CD4-positive, alpha-beta memory T cell (primary cell): ENCODE data around the gene ATP6V1C2. TPM values are rescaled to one million over a fixed set of nuclear protein-coding genes. Genes with fewer than 3 reads are reported as not detected.

Experiments
- CTCF ChIA-PET: fragments of 350-600 bp; sonication (Branson Sonifier 250); formaldehyde crosslinking; loops from one replicate; lab custom pipeline; 2021; ENCODE audit warnings: inconsistent platforms; ENCODE audit not compliant: partially characterized antibody; lab: Charles Lee
- POLR2A ChIA-PET: fragments of 350-600 bp; sonication (Branson Sonifier 250); formaldehyde crosslinking; loops from one replicate; lab custom pipeline; 2021; ENCODE audit not compliant: partially characterized antibody; lab: Charles Lee
- DNase-seq, 5 donors: peaks; one replicate each; pipeline versions ENCODE4 v3.0.0 to v3.0.0-alpha.2; 2020 to 2022; ENCODE audit warnings: mixed read lengths in 1 of 5
- H3K27ac ChIP-seq: one replicate; pipeline ENCODE4 v1.7.0; 2013; ENCODE audit warnings: low read depth, low read length
- H3K27me3 ChIP-seq: 2 replicates; pipeline ENCODE4 v1.7.0; 2013; ENCODE audit warnings: mild to moderate bottlenecking, low read length, moderate library complexity; ENCODE audit not compliant: insufficient read depth
- H3K36me3 ChIP-seq: 2 replicates; pipeline ENCODE4 v1.7.0; 2013; ENCODE audit warnings: mild to moderate bottlenecking, low read length, moderate library complexity; ENCODE audit not compliant: insufficient read depth
- H3K4me1 ChIP-seq: 2 replicates; pipeline ENCODE4 v1.7.0; 2013; ENCODE audit warnings: mild to moderate bottlenecking, low read length, moderate library complexity; ENCODE audit not compliant: insufficient read depth
- H3K4me3 ChIP-seq, 2 donors: one replicate each; pipeline ENCODE4 v1.7.0; 2013; ENCODE audit warnings: low read length in 2 of 2, mild to moderate bottlenecking in 1 of 2
- H3K9me3 ChIP-seq, 2 donors: one replicate each; pipeline ENCODE4 v1.7.0; 2013; ENCODE audit warnings: low read length in 2 of 2, control low read depth in 1 of 2; ENCODE audit not compliant: control insufficient read depth in 1 of 2
- H3K27ac Mint-ChIP-seq, 7 donors: one replicate each; pipeline ENCODE4 v1.8.0; 2020 to 2021; ENCODE audit warnings: mixed read lengths in 7 of 7, mild to moderate bottlenecking in 6 of 7, inconsistent platforms in 3 of 7, moderate library complexity in 3 of 7
- H3K27me3 Mint-ChIP-seq, 2 donors: one replicate each; pipeline ENCODE4 v1.8.0; 2020 to 2021; ENCODE audit warnings: mixed read lengths in 2 of 2
- H3K36me3 Mint-ChIP-seq, 2 donors: one replicate each; pipeline ENCODE4 v1.8.0; 2020 to 2021; ENCODE audit warnings: mixed read lengths in 2 of 2, inconsistent platforms in 1 of 2, mild to moderate bottlenecking in 1 of 2
- H3K4me1 Mint-ChIP-seq, 4 donors: one replicate each; pipeline ENCODE4 v1.8.0; 2020 to 2021; ENCODE audit warnings: mixed read lengths in 4 of 4, mild to moderate bottlenecking in 1 of 4
- H3K4me3 Mint-ChIP-seq, 8 donors: one replicate each; pipeline ENCODE4 v1.8.0; 2020 to 2021; ENCODE audit warnings: mixed read lengths in 8 of 8, mild to moderate bottlenecking in 7 of 8, moderate library complexity in 6 of 8, inconsistent platforms in 3 of 8
- H3K9me3 Mint-ChIP-seq, 8 donors: one replicate each; pipeline ENCODE4 v1.8.0; 2020 to 2021; ENCODE audit warnings: mixed read lengths in 8 of 8, mild to moderate bottlenecking in 5 of 8, inconsistent platforms in 3 of 8, moderate library complexity in 1 of 8
- intact Hi-C: fragments of 100-400 bp; cut with micrococcal nuclease; formaldehyde crosslinking; loops from one replicate; pipeline ENCODE4 v1.15.1; 2023
- polyA plus RNA-seq, 2 donors: library from polyadenylated mRNA; unstranded; fragments of 300-500 nt; fragmentation: Illumina TruSeq; gene quantifications; one replicate each; pipeline ENCODE4 v1.2.3, GENCODE V29; 2021
- total RNA-seq, 2 experiments: library from RNA; stranded (reverse); gene quantifications; one replicate each; pipeline ENCODE4 v1.2.3, GENCODE V29; 2021

The ATP6V1C2 gene
- total and polyA plus RNA-seq, 4 experiments from 2014 or later: 0.17 to 0.20 TPM; not detected in 2

- Mint-ChIP-seq H3K4me1 (peaks cover 0 to 8% (median 3%) of the 10 kb centered on the region in 4 donors), H3K27me3 (no peaks in the 10 kb centered on the region), H3K27ac (no peak overlapping the region), H3K36me3 (peaks cover 67 to 81% of the 10 kb centered on the region in 2 donors), H3K4me3 (no peak overlapping the region), H3K9me3 (no peaks in the 10 kb centered on the region)
- DNase-seq: no peak
- Histone ChIP-seq H3K36me3 (peaks cover 66% of the 10 kb centered on the region), H3K27ac (no peak overlapping the region), H3K4me1 (peaks cover 7% of the 10 kb centered on the region), H3K27me3 (no peaks in the 10 kb centered on the region), H3K4me3 (no peak overlapping the region), H3K9me3 (no peaks in the 10 kb centered on the region)
- intact Hi-C loops: no loop called here
- ChIA-PET POLR2A (no interaction called here), CTCF (interaction anchor here (1.5 kb wide), 1 partner anchor 15 kb away, joined by 3 read pairs; no protein-coding TSS in a partner anchor)
Measured at GRCh38 chr2:10785260-10785659, 63.8 kb downstream of the ATP6V1C2 start.

DNA sequence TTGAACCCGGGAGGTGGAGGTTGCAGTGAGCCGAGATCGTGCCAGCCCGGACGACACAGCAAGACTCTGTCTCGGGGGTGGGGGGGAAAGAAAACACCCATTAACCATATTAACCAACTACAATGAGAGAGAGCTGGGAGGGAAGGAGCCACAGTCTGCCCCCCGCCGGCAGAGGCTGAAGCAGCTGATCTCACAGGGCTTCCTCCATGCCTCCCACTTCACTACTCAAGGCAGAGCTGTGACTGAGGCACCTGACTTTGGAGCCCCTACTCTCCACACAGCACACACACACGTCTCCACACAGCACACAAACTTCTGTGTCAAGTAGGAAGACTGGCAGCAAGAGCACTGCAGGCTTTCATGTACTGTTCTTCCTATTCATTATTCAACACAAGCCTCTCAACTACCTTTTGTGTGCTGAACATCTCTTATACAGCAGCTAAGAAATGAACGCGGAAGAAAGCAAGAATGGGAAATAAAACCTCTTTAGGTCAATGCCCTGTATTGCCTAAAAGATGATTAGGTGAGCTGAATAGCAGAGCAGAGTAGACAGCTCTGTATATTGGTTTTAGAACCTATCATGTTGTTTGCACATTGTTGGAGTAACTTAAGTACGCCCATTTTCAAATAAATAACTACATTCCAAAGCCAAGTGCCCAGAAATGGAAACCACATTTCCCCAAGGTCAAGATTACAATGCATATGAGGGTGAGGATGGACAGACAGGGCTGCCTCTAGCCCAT lies 65.0 kb downstream of the ATP6V1C2 start:
- Histone ChIP-seq H3K4me3 (no peak overlapping the region), H3K27me3 (no peaks in the 10 kb centered on the region), H3K27ac (no peak overlapping the region), H3K9me3 (no peaks in the 10 kb centered on the region), H3K4me1 (peaks cover 13% of the 10 kb centered on the region), H3K36me3 (peaks cover 65% of the 10 kb centered on the region)
- Mint-ChIP-seq H3K36me3 (peaks cover 77 to 87% of the 10 kb centered on the region in 2 donors), H3K27ac (no peak overlapping the region), H3K4me1 (peaks cover 0 to 17% (median 11%) of the 10 kb centered on the region in 4 donors), H3K9me3 (no peaks in the 10 kb centered on the region), H3K27me3 (no peaks in the 10 kb centered on the region), H3K4me3 (no peak overlapping the region)
- no peak for DNase-seq
- ChIA-PET POLR2A (no interaction called here), CTCF (interaction anchor here (1.3 to 1.5 kb wide), 2 partner anchors 14 to 46 kb away, joined by 3 to 4 read pairs; no protein-coding TSS in a partner anchor)
- intact Hi-C loops: loop anchor here (2.0 kb wide), 1 partner anchor 46 kb away; no protein-coding TSS in a partner anchor

DNA sequence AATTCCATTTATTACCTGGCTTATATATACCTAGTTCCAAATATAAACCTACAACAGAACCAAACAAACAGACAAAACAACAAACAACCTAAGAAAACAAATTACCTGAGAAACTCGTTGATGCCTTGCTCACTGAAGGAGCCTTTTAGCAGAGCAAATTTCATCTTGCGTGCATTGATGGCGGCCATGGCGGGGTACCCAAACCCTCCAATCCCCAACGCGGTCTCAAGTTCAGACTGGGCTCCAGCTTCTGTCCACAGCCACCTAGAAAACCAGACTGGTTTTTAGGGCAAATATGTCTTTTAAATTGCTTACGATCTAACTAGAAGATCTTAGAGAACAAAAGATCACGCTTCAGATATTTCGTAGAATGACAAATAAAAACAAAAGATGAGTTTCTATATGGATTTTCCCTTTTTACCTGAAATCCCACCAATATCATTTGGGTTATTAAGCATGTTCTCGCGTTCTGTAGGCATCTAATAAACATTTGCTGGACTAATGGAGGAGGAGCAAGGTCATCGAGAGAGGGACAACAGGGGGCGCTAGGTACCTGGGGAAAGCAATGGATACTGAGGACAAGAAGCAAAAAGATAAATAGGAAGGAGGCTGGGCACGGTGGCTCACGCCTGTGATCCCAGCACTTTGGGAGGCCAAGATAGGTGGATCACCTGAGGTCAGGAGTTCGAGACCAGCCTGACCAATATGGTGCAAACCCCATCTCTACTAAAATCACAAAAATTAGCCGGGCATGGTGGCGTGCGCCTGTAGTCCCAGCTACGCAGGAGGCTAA lies 65.9 kb downstream of the ATP6V1C2 start:
- Histone ChIP-seq H3K9me3 (no peaks in the 10 kb centered on the region), H3K36me3 (peaks cover 60% of the 10 kb centered on the region), H3K27me3 (no peaks in the 10 kb centered on the region), H3K4me1 (peaks cover 23% of the 10 kb centered on the region), H3K27ac (no peak overlapping the region), H3K4me3 (no peak overlapping the region)
- Mint-ChIP-seq H3K9me3 (no peaks in the 10 kb centered on the region), H3K27me3 (no peaks in the 10 kb centered on the region), H3K36me3 (peaks cover 79 to 87% of the 10 kb centered on the region in 2 donors), H3K4me3 (no peak overlapping the region), H3K27ac (peak overlapping the region in 2 of 7 donors; percentile 13 to 29), H3K4me1 (peaks cover 0 to 26% (median 20%) of the 10 kb centered on the region in 4 donors)
- peak in 3 of 5 donors; percentile 9 to 47 (median 11) for DNase-seq
- ChIA-PET POLR2A (no interaction called here), CTCF (interaction anchor here (1.3 to 2.1 kb wide), 2 partner anchors 25 to 45 kb away, joined by 4 to 6 read pairs; partner anchors contain the start of gene PDIA6)
- intact Hi-C loops: loop anchor here (2.0 kb wide), 1 partner anchor 45 kb away; no protein-coding TSS in a partner anchor

DNA sequence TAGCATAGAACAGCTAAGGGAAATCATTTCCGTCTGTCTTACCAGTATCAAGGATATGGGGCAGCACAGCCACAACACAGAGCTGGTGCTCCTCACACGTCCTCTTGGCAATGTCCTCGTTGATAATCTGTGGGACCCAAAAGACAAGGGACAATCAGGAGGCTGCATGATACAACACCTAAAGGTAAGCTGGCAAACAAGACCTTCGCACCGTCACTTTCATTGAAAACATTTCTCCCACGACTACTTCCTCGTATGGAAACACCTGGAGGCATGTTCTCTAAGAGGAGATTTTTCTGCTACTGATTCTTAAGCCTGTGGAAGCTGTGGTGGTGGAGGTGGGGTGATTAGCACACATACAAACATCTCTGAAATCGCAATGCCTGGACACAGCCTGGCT lies 67.4 kb downstream of the ATP6V1C2 start:
- no peak for DNase-seq
- H3K36me3 Mint-ChIP-seq: peaks cover 78 to 86% of the 10 kb centered on the region in 2 donors
- Histone ChIP-seq H3K36me3 (peaks cover 62% of the 10 kb centered on the region), H3K27me3 (no peaks in the 10 kb centered on the region), H3K4me3 (no peak overlapping the region), H3K27ac (no peak overlapping the region), H3K9me3 (no peaks in the 10 kb centered on the region), H3K4me1 (peaks cover 30% of the 10 kb centered on the region)
- H3K4me3 Mint-ChIP-seq: no peak overlapping the region
- peaks cover 0 to 33% (median 25%) of the 10 kb centered on the region in 4 donors for H3K4me1 Mint-ChIP-seq
- POLR2A ChIA-PET: no interaction called here
- CTCF ChIA-PET: interaction anchor here (0.5 to 2.1 kb wide), 5 partner anchors 22 to 814 kb away, joined by 3 to 7 read pairs (median 4); partner anchors contain the start of gene PDIA6
- H3K9me3 Mint-ChIP-seq: no peaks in the 10 kb centered on the region
- H3K27ac Mint-ChIP-seq: peak overlapping the region in 4 of 7 donors; percentile 17 to 91 (median 76)
- intact Hi-C loops: no loop called here
- H3K27me3 Mint-ChIP-seq: no peaks in the 10 kb centered on the region

DNA sequence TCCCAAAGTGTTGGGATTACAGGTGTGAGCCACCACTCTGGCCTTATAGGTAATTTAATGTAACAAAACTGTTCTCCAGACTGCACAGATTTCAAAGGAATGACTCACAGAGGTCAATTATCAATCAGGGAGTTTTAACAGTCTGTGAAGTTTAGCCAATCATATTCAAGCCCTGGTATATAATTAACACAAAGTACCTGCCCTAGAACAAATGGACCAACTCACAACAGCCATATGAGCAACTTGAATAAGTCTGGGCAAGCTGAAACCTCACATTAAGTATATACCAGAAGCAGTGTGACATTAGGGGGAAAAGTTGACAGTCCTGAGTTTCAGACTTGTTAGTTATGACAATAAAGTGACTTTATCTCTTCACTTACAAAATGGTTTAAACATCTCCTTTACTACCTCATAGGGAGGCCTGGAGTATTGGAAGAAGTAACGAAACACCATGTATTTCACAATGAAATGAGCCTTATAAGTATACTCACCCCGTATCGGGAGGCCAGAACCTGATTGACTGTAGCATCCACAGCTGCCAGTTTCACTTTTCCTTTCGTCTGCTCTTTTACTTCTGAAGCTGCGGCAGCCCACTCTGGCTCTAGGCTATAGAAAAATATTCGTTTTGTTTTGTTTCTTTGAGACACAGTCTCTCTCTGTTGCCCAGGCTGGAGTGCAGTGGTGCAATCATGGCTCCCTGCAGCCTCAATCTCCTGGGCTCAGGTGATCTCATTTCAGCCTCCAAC lies 69.0 kb downstream of the ATP6V1C2 start:
- ChIA-PET CTCF (interaction anchor here (1.4 to 1.5 kb wide), 3 partner anchors 10 to 342 kb away, joined by 3 to 5 read pairs (median 4); a partner anchor contains a TSS), POLR2A (no interaction called here)
- peak overlapping the region in 5 of 7 donors; percentile 89 to 97 (median 95) for H3K27ac Mint-ChIP-seq
- H3K4me1 Mint-ChIP-seq: peaks cover 0 to 33% (median 26%) of the 10 kb centered on the region in 4 donors
- Histone ChIP-seq H3K4me1 (peaks cover 30% of the 10 kb centered on the region), H3K36me3 (peaks cover 52% of the 10 kb centered on the region), H3K4me3 (peak overlapping the region in 1 of 2 donors; percentile 22), H3K27me3 (no peaks in the 10 kb centered on the region), H3K9me3 (no peaks in the 10 kb centered on the region), H3K27ac (peak overlapping the region; percentile 69)
- peak overlapping the region in 5 of 8 donors; percentile 81 to 93 (median 89) for H3K4me3 Mint-ChIP-seq
- H3K27me3 Mint-ChIP-seq: no peaks in the 10 kb centered on the region
- intact Hi-C loops: no loop called here
- peak in 3 of 5 donors; percentile 41 to 52 (median 48) for DNase-seq
- H3K36me3 Mint-ChIP-seq: peaks cover 68 to 80% of the 10 kb centered on the region in 2 donors
- no peaks in the 10 kb centered on the region for H3K9me3 Mint-ChIP-seq

GRCh38 chr2:10792001-10792634 lies 70.7 kb downstream of the ATP6V1C2 start:
- Histone ChIP-seq H3K27ac (peak overlapping the region; percentile 69), H3K4me3 (no peak overlapping the region), H3K36me3 (peaks cover 55% of the 10 kb centered on the region), H3K4me1 (peaks cover 30% of the 10 kb centered on the region), H3K27me3 (no peaks in the 10 kb centered on the region), H3K9me3 (no peaks in the 10 kb centered on the region)
- DNase-seq: peak in 1 of 5 donors; percentile 68
- Mint-ChIP-seq H3K9me3 (no peaks in the 10 kb centered on the region), H3K27ac (peak overlapping the region in 6 of 7 donors; percentile 30 to 97 (median 94)), H3K27me3 (no peaks in the 10 kb centered on the region), H3K4me3 (peak overlapping the region in 2 of 8 donors; percentile 15 to 93), H3K4me1 (peaks cover 0 to 35% (median 28%) of the 10 kb centered on the region in 4 donors), H3K36me3 (peaks cover 67 to 80% of the 10 kb centered on the region in 2 donors)
- POLR2A ChIA-PET: interaction anchor here (2.1 kb wide), 1 partner anchor 20 kb away, joined by 13 read pairs; the partner anchor contains the start of gene PDIA6
- CTCF ChIA-PET: interaction anchor here (1.1 to 1.7 kb wide), 5 partner anchors 9 to 43 kb away, joined by 3 to 6 read pairs (median 4); partner anchors contain the start of gene PDIA6
- intact Hi-C loops: loop anchor here (2.0 kb wide), 1 partner anchor 19 kb away; no protein-coding TSS in a partner anchor
